Spleen (tissue), 7 donors: ENCODE measurements around the gene FXYD6.

Experiments
- POLR2AphosphoS5 ChIP-seq, 3 donors: sonication (generic); formaldehyde crosslinking; IDR thresholded peaks; one replicate each; pipeline ENCODE4 v1.5.1; 2017; ENCODE audit warnings: antibody characterized with exemption in 3 of 3
- TF ChIP-seq, protein P1 (sequence below), 11 experiments: fragments of 200-600 bp in 7 of 11; fragments of 450-650 bp in 4 of 11; sonication (generic) in 4 of 11; IDR thresholded peaks in 8 of 11; conservative IDR thresholded peaks in 3 of 11; 1 replicate in 7 of 11; 2 replicates in 4 of 11; pipeline versions ENCODE4 v1.4.0 to v1.8.0; 2016 to 2021; ENCODE audit warnings: antibody characterized with exemption in 11 of 11, inconsistent platforms in 4 of 11, mild to moderate bottlenecking in 1 of 11
- donor health status: DM: no; HTN: no; CAD: no; lungs with moderate emphysema.
- donor health status: DM: no; HTN: no; CAD: no.
- donor health status: DM: no; HTN: no; CAD: no.

- no peak for TF ChIP-seq POLR2AphosphoS5 (IDR thresholded peaks at IDR 0.05)
- TF ChIP-seq, protein P1, sequence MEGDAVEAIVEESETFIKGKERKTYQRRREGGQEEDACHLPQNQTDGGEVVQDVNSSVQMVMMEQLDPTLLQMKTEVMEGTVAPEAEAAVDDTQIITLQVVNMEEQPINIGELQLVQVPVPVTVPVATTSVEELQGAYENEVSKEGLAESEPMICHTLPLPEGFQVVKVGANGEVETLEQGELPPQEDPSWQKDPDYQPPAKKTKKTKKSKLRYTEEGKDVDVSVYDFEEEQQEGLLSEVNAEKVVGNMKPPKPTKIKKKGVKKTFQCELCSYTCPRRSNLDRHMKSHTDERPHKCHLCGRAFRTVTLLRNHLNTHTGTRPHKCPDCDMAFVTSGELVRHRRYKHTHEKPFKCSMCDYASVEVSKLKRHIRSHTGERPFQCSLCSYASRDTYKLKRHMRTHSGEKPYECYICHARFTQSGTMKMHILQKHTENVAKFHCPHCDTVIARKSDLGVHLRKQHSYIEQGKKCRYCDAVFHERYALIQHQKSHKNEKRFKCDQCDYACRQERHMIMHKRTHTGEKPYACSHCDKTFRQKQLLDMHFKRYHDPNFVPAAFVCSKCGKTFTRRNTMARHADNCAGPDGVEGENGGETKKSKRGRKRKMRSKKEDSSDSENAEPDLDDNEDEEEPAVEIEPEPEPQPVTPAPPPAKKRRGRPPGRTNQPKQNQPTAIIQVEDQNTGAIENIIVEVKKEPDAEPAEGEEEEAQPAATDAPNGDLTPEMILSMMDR (IDR thresholded peaks at IDR 0.05 in 8 of 11, conservative IDR thresholded peaks at IDR 0.05 in 3 of 11): no peak
These were observed 7.5 kb downstream of the FXYD6 start for GRCh38 chr11:117868815-117869561.
